HG03460 (cell line): ENCODE measurements around the gene RAD17.
"Not testable (repeated sequence)": the region's sequence is repeated elsewhere in the genome, so short reads cannot be mapped to it uniquely, and the experiment has no call there.

Experiments used
- ATAC-seq: cut with Tn5 transposase; IDR thresholded peaks from one replicate; pipeline ENCODE4 v1.9.1; 2021; ENCODE audit not compliant: unreplicated experiment

The RAD17 gene

DNA sequence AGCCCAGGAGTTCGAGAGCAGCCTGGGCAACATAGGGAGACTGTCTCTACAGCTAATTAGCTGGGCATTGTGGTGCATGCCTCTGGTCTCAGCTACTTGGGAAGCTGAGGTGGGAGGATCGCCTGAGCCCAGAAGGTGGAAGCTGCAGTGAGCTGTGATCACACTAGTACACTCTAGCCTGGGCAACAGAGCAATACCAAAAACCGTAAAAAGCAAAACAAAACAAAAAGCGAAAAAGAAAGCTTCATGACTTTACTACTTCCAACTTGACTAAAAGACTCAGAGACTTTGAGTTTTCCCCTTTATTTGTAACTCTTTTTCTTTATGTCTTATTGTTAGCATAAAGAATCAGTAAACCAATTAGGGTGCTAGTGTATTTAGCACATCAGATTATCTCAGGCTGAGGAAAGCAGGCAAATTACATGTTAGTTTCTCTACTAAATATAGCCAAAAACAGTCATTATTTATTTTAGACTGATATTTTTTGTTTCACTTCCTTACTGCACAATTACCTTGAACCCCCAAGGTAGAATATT, 5.4 kb downstream of the RAD17 start:
- peak; percentile 61 for ATAC-seq

DNA sequence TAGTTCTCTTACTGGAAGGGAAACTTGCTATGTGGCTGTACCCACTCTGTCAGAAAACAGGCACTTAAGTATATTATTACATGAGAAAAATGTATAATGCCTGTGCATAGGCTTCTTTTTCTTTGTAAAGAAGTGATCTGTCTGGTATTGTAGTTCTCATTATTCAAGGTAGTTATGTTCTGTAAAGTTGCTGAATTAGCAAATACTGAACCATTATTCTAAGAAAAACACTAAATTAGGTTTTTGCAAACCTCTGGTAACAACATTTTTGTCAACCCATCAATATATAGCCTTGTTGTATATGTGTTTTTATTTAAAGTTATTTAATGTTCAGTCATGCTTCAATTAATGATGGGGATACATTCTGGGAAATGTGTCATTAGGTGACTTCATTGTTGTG, 8.8 kb downstream of the RAD17 start:
- ATAC-seq, result no peak

DNA sequence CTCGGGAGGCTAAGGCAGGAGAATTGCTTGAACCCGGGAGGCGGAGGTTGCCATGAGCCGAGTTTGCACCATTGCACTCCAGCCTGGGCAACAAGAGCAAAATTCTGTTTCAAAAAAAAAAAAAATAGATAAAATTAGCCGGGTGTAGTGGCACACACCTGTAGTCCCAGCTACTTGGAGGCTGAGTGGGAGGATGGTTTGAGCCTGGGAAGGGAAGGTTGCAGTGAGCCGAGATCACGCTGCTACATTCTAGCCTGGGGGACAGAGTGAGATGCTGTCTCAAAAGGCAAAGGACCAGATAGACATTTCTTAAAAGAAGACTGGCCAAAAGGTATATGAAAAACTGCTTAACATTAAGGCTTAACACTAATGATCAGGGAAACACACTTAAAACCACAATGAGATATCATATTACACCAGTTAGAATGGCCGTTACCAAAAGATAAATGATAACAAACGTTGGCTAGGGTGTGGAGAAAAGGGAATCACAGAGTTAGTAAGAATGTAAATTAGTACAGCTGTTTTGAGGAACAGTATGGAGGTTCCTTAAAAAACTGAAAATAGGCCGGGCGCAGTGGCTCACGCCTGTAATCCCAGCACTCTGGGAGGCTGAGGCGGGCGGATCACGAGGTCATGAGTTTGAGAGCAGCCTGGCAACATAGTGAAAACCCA, 35.2 kb downstream of the RAD17 start:
- ATAC-seq, result no peak

DNA sequence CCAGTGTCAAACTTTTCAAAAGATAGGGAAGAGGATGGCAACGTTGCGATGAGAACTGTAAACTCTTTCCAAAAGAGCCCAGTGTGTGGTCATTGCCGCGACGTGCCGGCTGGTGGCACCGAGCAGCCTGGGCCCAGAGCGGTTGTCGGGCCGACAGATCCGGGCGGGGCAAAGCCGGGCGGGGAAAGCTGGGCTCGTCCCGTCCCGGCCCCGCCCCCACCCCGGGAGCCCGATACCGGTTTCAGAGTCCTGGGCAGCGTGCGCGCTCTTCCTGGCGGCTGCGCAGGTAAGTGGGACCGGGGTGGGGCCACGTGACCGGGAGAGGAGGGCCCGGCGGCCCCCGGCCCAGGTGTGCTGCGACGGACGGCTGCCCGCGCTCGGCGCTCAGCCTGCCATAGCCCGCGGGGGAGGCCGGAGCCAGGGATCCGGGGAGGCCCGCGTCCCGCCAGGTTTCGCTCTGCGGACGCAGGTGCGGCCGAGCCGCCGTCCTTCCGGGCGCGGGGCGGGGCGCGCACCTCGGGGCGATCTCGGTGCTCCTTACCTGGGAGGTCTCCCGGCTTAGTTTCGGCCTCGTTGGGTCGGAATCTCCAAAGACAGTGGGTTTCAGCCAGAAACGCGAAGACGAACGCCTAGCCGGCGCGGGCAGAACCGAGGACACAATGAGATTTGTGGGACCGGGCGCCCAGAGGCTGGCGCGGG, 45.4 kb downstream of the RAD17 start, which contains the start of gene MARVELD2:
Gene MARVELD2 (plus strand): TSS at position 232 of the 699 bp plus-strand sequence. CDS start 4,270 bp downstream, outside the sequence.
- no peak for ATAC-seq

DNA sequence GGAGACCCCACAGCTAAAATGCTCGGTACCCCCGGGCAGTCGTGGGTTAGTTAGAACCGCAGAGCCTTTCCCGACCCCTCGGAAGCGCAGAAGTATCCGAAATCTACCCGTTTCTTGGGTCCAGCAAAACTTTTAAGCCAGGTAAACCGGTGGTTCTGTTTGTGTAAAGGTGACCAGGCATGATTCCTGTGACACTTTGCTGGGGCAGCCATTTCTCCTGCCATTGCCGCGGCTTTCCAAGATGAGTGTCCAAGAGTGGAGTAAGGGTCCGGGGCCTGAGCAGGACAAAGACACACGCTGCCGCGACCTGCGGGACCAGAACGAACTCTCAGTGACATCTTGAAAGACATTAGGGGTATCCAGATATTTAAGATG, 46.0 kb downstream of the RAD17 start:
- no peak for ATAC-seq

DNA sequence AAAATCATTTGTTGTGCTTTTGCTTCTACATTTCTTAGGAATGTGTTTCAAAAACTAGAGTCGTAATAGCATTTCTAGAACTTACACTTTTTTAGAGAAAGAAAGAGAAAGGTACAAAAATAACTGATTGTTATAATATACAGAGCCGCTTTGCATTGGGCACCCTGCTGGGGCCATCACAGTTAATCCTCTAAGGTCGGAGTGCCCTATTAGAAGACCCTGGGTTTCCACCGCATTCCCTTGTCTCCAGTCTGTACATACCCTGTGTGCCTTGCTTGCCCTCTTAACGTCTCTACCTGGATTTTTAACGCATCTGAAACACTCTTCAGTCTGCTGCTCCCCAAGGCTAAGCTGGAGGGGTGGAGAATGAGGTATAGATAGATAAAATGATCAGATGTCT, 46.6 kb downstream of the RAD17 start:
- ATAC-seq, result no peak

DNA sequence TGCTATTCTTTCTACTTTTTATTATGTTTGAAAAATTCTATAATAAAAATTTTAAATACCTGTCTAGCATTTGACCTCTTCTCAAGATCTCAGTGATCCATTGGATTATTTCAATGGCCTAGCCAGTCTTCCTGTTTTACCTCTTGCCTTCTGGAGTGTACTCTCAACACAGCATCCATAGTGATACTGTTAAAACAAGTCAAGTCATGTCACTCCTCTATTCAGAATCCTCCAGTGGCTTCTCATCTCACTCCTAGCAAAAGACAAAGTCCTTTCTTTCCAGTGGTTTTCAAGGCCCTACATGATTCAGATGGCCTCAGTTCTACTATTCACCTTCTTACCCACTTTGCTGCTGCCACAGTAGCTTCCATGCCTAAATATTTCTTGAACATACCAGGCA, 47.1 kb downstream of the RAD17 start:
- ATAC-seq, result no peak

DNA sequence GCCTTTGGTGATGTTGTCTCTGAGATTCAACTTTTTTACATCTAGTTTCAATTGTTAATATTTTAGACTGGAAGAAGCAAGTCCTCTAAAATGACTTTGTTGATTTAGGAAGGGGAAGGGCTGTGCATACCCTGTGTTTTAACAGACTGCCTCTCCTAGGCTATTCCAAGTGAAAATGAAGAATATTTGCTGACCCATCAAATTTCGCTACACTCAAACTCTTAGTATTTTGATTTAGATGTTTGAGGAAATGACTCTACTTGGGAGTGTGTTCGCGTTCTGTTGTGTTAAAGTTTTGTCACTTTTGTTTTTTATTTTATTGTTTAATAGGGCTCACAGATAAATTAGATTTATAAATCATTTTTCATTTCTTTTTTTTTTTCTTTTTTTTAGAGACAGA, 48.9 kb downstream of the RAD17 start:
- no peak for ATAC-seq

DNA sequence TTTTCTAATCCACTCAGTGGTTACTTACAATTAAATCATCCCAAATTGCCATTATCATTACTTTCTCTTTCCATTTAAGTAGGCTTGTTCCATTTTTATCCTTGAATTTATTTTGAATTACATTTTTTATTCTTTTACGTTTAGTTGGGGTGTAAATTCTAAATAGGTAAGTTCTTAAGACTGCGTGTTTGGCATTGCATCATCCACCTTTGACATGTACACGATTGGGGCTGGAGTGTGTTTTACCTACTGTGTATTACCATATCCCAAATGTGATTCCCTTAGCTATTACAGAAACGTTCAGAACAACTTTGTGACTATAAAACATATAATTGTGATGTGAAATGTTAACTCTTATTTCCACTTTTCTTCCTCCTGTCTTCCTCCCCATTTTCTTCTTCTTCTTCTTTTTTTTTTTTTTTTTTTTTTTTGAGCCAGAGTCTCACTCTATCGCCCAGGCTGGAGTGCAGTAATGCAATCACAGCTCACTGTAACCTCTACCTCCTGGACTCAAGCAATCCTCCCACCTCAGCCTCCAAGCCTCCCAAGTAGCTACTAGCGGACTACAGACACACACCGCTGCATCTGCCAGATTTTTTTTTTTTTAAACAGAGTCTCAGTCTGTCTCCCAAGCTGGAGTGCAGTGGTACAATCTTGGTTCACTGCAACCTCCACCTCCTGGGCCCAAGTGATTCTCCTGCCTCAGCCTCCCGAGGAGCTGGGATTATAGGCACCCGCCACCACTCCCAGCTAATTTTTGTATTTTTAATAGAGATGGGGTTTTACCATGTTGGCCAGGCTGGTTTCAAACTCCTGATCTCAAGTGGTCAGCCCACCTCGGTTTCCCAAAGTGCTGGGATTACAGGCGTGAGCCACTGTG, 62.0 kb downstream of the RAD17 start:
- ATAC-seq, result no peak

DNA sequence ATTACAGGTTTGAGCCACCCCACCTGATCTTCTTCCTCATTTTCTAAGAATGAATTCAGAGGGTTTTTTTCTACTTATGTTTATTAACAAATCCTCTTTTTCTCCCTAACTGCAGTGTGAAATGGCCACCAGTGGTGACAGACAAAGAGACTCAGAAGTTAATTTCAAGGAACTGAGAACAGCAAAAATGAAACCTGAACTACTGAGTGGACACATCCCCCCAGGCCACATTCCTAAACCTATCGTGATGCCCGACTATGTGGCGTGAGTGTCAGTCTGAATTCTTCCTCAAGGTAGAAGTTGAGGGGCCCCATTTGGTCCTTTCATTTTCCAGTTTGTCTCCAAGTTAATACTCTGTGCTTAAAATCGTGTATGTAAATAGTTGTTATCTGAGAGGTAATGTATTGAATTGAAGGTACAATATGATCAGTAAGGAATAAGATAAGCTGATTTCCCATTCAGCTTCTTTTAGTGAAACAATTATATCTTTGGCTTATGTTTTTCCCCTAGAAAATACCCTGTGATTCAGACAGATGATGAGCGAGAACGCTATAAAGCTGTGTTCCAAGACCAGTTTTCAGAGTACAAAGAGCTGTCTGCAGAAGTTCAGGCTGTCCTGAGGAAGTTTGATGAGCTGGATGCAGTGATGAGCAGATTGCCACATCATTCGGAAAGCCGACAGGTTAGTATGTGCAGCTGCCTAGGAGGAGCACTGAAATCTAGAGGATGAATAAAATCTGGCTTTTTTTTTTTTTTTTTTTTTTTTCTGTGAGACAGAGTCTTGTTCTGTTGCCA, 63.0 kb downstream of the RAD17 start:
- ATAC-seq, result peak; percentile 51

DNA sequence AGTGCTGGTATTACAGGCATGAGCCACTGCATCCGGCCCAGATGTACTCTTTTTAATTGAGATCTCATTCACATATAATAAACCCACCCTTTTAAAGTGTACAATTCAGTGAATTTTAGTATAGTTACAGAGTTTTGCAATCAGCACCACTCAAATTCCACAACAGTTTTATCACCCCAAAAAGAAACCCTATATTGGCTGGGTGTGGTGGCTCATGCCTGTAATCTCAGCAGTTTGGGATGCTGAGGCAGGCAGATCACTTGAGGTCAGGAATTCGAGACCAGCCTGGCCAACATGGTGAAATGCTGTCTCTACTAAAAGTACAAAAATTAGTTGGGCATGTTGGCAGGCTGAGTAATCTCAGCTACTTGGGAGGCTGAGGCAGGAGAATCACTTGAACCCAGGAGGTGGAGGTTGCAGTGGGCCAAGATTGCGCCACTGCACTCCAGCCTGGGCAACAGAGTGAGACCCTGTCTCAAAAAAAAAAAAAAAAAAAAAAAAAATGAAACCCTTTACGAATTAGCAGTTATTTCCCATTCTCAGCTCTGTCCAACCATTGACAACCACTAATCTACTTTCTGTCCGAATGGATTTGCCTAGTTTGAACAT, 65.8 kb downstream of the RAD17 start:
- ATAC-seq, result not testable (repeated sequence)

DNA sequence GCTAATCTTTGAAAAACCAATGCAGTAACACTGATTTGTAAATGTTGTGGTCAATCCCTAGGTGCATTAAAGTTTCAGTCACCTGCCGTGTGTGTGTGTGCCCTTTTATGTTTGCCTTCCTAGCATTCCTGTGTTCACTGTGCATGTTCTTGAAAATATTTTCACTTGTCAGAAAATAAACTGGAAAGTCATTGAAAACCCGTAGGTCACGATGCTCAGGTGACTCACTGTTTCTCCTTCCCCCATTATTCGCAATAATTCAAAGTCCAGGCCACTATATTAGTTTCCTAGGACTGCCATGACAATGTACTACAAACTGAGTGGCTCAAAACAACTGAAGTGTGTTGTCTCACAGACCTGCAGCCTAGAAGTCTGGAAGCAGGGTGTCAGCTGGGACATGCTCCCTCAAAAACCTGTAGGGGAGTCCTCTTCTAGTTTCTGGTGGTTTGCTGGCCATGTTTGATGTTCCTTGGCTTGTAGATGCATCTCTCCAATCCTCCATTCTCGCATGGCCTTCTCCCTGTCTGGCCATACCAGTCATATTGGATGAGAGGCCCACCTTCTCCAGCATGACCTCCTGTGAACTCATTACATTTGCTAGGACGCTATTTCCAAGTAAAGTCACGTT, 74.6 kb downstream of the RAD17 start:
- no peak for ATAC-seq

DNA sequence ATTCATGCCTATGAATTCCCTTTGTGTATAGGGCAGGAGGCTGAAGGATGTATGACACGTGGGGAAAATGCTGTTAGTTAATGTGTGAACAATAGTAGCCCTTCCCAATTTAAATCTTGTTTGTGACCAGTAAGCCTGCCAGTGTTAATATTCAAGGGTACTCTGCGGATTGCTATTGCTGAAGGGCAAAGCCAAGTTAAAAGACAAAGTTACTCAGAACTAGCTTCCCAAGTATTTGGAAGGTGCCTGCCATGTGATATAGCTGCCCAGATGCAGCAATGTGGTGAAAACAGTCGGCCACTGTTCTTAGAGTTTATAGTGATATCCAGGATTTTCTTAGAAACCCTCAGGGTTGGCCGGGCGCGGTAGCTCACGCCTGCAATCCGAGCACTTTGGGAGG, 79.9 kb downstream of the RAD17 start:
- no peak for ATAC-seq

DNA sequence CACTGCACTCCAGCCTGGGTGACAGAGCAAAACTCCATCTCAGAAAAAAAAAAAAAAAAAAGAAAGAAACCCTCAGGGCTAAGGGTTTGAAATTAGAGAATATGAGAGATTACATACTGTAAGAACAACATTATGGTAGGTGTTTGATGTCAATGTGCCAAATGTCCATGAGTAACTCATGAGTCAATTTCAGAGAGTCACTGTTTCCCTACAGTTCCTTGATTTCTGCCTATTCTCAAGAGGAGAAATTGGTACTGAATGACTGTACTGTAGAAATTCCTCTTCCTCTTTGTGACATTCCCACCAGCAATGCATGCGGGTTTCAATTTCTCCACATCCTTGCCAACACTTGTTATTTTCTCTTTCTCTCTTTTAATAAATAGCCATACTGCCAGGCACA, 80.5 kb downstream of the RAD17 start:
- ATAC-seq, result no peak

DNA sequence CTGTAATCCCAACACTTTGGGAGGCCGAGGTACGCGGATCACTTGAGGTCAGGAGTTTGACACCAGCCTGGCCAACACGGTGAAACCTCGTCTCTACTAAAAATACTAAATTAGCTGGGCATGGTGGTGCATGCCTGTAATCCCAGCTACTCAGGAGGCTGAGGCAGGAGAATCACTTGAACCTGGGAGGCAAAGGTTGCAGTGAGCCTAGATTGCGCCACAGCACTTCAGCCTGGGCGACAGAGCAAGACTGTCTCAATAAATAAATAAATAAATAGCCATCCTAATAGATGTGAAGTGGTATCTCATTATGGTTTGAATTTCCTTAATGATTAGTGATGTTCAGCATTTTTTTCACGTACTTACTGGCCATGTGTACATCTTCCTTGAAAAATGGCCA, 80.9 kb downstream of the RAD17 start:
- ATAC-seq, result not testable (repeated sequence)

DNA sequence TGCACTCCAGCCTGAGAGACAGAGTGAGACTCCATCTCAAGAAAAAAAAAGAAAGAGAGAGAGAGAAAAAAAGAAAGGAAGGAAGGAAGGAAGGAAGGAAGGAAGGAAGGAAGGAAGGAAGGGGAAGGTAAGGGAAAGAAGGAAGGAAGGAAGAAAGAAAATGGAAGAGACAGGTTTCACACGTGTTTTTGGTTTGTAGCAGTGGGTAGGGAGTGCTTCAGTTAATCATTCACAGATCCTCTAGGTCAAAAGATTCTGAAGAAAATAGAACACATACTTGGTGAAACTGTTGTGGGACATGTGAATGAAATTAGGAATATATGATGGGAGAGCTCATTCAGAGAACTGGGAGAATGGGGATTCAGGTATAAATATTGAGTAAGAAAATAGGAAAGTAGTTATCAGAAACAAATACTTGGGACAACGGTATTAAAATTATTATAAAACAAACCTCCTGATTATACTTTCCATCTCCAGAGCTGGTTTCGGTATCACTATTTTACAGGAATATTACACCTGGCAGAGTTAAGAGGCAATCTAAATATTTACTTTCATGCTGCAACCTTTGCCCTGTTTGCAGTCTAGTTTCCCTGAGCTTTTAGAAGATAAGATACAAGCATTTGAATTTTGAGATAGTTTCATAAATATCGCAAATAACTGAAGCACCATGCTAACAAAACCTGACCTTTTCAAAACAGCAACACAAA, 82.5 kb downstream of the RAD17 start:
- ATAC-seq, result no peak

DNA sequence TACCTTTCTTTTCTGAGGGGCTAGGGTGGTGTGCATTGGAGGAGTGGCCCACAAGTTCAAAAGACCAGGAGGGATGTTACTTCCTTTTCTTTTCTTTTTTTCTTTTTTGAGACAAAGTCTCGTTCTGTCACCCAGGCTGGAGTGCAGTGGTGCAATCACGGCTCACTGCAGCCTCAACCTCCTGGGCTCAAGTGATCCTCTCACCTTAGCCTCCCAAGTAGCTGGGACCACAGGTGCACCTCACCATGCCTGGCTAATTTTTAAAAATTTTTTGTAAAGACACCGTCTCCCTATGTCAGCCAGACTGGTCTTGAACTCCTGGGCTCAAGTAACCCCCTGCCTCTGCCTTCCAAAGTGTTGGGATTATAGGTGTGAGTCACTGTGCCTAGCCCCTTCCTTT, 83.9 kb downstream of the RAD17 start:
- not testable (repeated sequence) for ATAC-seq

DNA sequence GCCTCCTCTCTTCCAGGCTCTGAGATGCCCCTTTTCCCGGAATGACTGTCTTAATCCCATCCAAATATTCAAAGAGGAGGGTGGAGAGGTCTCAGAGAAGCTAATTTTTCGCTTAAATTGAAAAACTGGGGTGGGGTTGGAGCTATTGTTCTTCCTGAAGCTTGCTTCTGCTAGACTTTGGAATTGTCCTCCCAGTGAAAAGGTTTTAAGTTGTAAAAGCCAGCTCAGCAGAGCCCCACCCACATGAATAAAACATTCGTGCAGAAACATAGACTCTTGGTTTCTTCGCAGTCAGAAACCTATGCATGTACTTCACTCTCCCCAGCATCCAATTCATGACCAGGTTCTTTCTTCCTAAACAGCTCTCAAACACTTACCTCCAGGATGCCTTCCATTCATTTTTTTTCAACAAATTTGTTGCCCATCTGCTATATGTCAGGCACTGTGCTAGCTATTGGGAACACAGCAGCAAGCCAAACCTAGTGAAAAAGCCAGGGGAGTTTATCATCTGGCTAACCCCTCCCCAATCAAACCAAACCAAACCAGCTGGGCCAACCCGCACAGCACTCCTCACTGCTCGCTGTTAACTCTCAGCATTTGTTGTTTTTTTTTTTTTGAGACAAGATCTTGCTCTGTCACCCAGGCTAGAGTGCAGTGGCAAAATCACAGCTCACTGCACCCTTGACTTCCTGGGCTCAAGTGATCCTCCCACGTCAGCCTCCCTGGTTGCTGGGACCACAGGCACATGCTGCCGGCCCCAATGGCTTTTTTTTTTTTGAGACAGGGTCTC, 85.0 kb downstream of the RAD17 start:
- no peak for ATAC-seq
